H1 (cell line): ENCODE results near the gene CCT6A. TPM values are rescaled to one million over a fixed set of nuclear protein-coding genes. Genes with fewer than 3 reads are reported as not detected.

Experiments used
- BCL11A ChIP-seq, 2 experiments: IDR thresholded peaks; one replicate each; pipeline ENCODE4 v1.6.1; 2011; ENCODE audit warnings: low read depth in 2 of 2, low read length in 2 of 2, mild to moderate bottlenecking in 2 of 2
- CTBP2 ChIP-seq: IDR thresholded peaks from 2 replicates; pipeline ENCODE4 v1.7.0; 2011; ENCODE audit warnings: borderline replicate concordance, mild to moderate bottlenecking, moderate library complexity, mixed read lengths, low read length; ENCODE audit not compliant: insufficient read depth, insufficient read length
- EZH2 ChIP-seq: fragments of 200-600 bp; sonication (generic); IDR thresholded peaks from 2 replicates; pipeline ENCODE4 v1.7.1; 2012; ENCODE audit warnings: low read depth, mild to moderate bottlenecking, moderate library complexity, low read length, inconsistent platforms; ENCODE audit not compliant: severe bottlenecking
- GABPA ChIP-seq: IDR thresholded peaks from 2 replicates; pipeline ENCODE4 v1.6.1; 2011; ENCODE audit warnings: mild to moderate bottlenecking, low read length, moderate library complexity, borderline replicate concordance; ENCODE audit not compliant: insufficient read depth
- HDAC2 ChIP-seq, 2 experiments: fragments of 300-600 bp in 1 of 2; sonication (generic) in 1 of 2; IDR thresholded peaks; 2 replicates each; pipeline ENCODE4 v1.6.1; 2011 to 2012; ENCODE audit warnings: low read depth in 2 of 2, low read length in 2 of 2, mild to moderate bottlenecking in 2 of 2, moderate library complexity in 2 of 2, borderline replicate concordance in 1 of 2, inconsistent platforms in 1 of 2
- KDM1A ChIP-seq: fragments of 200-600, 300-600 bp; sonication (generic); IDR thresholded peaks from 2 replicates; pipeline ENCODE4 v1.7.1; 2016; ENCODE audit warnings: mild to moderate bottlenecking, low read length, borderline replicate concordance
- PHF8 ChIP-seq: fragments of 200-600 bp; sonication (generic); conservative IDR thresholded peaks from 2 replicates; pipeline ENCODE4 v1.7.1; 2012; ENCODE audit warnings: low read depth, mild to moderate bottlenecking, inconsistent platforms, low read length, moderate library complexity
- POLR2A ChIP-seq, 2 experiments: IDR thresholded peaks; 1 replicate in 1 of 2; 2 replicates in 1 of 2; pipeline ENCODE4 v1.6.1; 2011; ENCODE audit warnings: low read depth in 2 of 2, low read length in 2 of 2, mild to moderate bottlenecking in 2 of 2; ENCODE audit errors: control extremely low read depth in 1 of 2
- POLR2AphosphoS5 ChIP-seq: IDR thresholded peaks from 2 replicates; pipeline ENCODE4 v1.6.1; 2011; ENCODE audit warnings: low read depth, low read length
- POU5F1 ChIP-seq: IDR thresholded peaks from 2 replicates; pipeline ENCODE4 v1.6.1; 2011; ENCODE audit warnings: low read depth, mild to moderate bottlenecking, low read length, moderate library complexity
- RFX5 ChIP-seq: IDR thresholded peaks from 2 replicates; pipeline ENCODE4 v1.6.1; 2011; ENCODE audit warnings: low read depth, low read length, improper control_type of control experiment, borderline replicate concordance
- RNF2 ChIP-seq: fragments of 200-900, 300-1000 bp; sonication (generic); IDR thresholded peaks from 2 replicates; pipeline ENCODE4 v1.7.1; 2016; ENCODE audit warnings: borderline replicate concordance, low read depth, mild to moderate bottlenecking, antibody characterized with exemption, low read length; ENCODE audit not compliant: poor library complexity, severe bottlenecking; ENCODE audit errors: missing control alignments
- RXRA ChIP-seq: IDR thresholded peaks from 2 replicates; pipeline ENCODE4 v1.6.1; 2011; ENCODE audit warnings: low read depth, mild to moderate bottlenecking, low read length, moderate library complexity; ENCODE audit not compliant: insufficient read depth
- SIN3A ChIP-seq, 2 experiments: IDR thresholded peaks in 1 of 2; conservative IDR thresholded peaks in 1 of 2; 2 replicates each; pipeline ENCODE4 v1.6.1; 2011 to 2012; ENCODE audit warnings: low read length in 2 of 2, improper control_type of control experiment in 1 of 2, low read depth in 1 of 2, mild to moderate bottlenecking in 1 of 2
- SIX5 ChIP-seq: IDR thresholded peaks from 2 replicates; pipeline ENCODE4 v1.6.1; 2011; ENCODE audit warnings: mild to moderate bottlenecking, low read depth, low read length
- SP1 ChIP-seq: IDR thresholded peaks from 2 replicates; pipeline ENCODE4 v1.6.1; 2011; ENCODE audit warnings: low read depth, low read length
- SRF ChIP-seq: IDR thresholded peaks from 2 replicates; pipeline ENCODE4 v1.6.1; 2011; ENCODE audit warnings: mild to moderate bottlenecking, low read depth, low read length, moderate library complexity
- TAF1 ChIP-seq: IDR thresholded peaks from 2 replicates; pipeline ENCODE4 v1.6.1; 2011; ENCODE audit warnings: mild to moderate bottlenecking, low read depth, low read length
- TCF12 ChIP-seq: IDR thresholded peaks from 2 replicates; pipeline ENCODE4 v1.6.1; 2011; ENCODE audit warnings: low read depth, mild to moderate bottlenecking, low read length
- YY1 ChIP-seq: IDR thresholded peaks from 2 replicates; pipeline ENCODE4 v1.6.1; 2011; ENCODE audit warnings: low read depth, mild to moderate bottlenecking, low read length
- polyA plus RNA-seq, 7 experiments: library from polyadenylated mRNA; depleted of rRNA in 3 of 7; stranded (reverse) in 5 of 7; unstranded in 2 of 7; fragments of >200 nt in 5 of 7; fragments of 200-250 nt in 2 of 7; gene quantifications; 1 replicate in 5 of 7; 2 replicates in 1 of 7; 4 replicates in 1 of 7; pipeline versions ENCODE4 v1.2.1 to v1.2.3, GENCODE V29; 2011 to 2013; ENCODE audit warnings: missing spikeins in 2 of 7, mixed read lengths in 2 of 7
- total RNA-seq: library from RNA; stranded (reverse); fragmentation: NEBNext Ultra II Directional; extraction: Animal tissue kit (Norgen Biotek cat#: 25700); gene quantifications from 2 replicates; pipeline ENCODE4 v1.2.1, GENCODE V29; 2021
- TF ChIP-seq, protein P1 (sequence below): IDR thresholded peaks from 2 replicates; pipeline ENCODE4 v1.6.1; 2012; ENCODE audit warnings: low read length, inconsistent platforms

CCT6A gene
- total and polyA plus RNA-seq, 2 of the 8 experiments (the other 6 are each of a cell fraction or from before 2014, with no cell fraction given): 201 to 272 TPM

DNA sequence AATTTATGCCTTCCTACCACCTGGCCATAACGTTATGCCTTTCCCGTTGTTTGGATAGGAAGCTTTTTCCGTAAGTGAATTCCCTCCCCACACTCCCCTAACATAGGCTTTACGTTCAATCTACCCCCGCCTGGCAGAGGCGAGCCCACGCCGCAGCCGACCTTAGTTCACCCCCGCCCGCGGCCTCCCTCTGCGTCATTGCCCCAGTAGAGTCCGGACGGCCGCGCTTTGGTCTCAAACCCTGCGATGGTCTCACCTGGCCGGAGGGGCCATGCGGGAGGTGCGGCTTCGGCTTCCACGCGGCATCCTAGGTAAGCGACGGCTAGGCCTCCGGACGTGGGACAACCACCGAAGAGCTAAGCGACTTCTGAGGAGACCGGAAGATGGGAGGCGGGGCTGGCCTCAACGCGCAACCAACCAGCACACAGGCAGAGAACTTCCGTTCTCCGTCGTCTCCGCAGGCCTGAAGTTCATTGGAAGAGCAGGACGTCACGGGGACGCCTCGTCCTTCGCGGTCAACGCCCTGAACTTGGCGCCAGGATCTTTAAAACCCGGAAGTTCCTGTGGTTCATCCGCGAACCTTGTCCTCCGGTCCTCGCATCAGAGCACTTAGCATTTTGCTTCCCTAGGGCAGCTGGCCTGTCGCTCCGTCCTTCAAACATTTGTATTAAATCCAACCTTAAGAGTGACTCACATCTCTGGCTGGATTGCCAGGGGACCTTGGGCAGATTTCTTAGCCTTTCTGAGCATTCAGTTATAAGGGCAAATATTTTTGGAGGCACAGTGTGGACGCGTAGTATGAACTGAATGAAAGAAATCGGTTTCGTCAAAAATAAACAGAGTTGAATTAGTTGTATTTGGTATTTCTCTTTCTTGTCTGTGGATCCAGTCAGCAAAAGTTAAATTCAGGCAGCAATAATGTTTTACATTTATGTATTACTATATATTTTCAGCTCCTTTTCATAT lies 54.8 kb downstream of the CCT6A start, which contains the start of gene CHCHD2 (continued):
- TF ChIP-seq PHF8 (peak; percentile 54; the same call in 1 of the 2 replicates), BCL11A (IDR thresholded peaks at IDR 0.05; ENCODE audit: low read depth in 2 of 2, low read length in 2 of 2) (no peak), KDM1A (no peak), RXRA (no peak), POU5F1 (no peak), GABPA (peak; percentile 89), EZH2 (no peak), TCF12 (no peak), RNF2 (no peak), CTBP2 (no peak), HDAC2 (IDR thresholded peaks at IDR 0.05; ENCODE audit: borderline replicate concordance in 1 of 2, low read depth in 2 of 2, low read length in 2 of 2) (no peak), YY1 (no peak), SIX5 (no peak), SRF (no peak), TAF1 (peak; percentile 73), SIN3A (conservative IDR thresholded peaks at IDR 0.05 in 1 of 2, IDR thresholded peaks at IDR 0.05 in 1 of 2; ENCODE audit: low read depth in 1 of 2, low read length in 2 of 2) (0 out of 4 replicates have a peak, but pooled peaks of 1 of the 2 experiments have one; percentile 19), POLR2AphosphoS5 (no peak; the same call in 1 of the 2 replicates), RFX5 (no peak), POLR2A (IDR thresholded peaks at IDR 0.05; ENCODE audit: control extremely low read depth in 1 of 2, low read depth in 2 of 2, low read length in 2 of 2) (peak in 1 of 2 experiments; percentile 71; a peak in 1 of 3 replicates), SP1 (peak; percentile 88)
- TF ChIP-seq, protein P1, sequence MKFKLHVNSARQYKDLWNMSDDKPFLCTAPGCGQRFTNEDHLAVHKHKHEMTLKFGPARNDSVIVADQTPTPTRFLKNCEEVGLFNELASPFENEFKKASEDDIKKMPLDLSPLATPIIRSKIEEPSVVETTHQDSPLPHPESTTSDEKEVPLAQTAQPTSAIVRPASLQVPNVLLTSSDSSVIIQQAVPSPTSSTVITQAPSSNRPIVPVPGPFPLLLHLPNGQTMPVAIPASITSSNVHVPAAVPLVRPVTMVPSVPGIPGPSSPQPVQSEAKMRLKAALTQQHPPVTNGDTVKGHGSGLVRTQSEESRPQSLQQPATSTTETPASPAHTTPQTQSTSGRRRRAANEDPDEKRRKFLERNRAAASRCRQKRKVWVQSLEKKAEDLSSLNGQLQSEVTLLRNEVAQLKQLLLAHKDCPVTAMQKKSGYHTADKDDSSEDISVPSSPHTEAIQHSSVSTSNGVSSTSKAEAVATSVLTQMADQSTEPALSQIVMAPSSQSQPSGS: no peak
